DMS 273 (cell line): Measurements from ENCODE around the gene PTPRN2.
"Not testable (repeated sequence)": the region's sequence is repeated elsewhere in the genome, so short reads cannot be mapped to it uniquely, and the experiment has no call there.

Experiments used
- DNase-seq: peaks from one replicate; lab custom pipeline; 2025; ENCODE audit not compliant: unreplicated experiment; lab: John Stamatoyannopoulos, UW

Gene PTPRN2

GRCh38 chr7:157509226-157509625, 1078.4 kb downstream of the PTPRN2 start:
- no peak for DNase-seq

- DNase-seq: no peak
Measured at GRCh38 chr7:157508477-157508881, 1079.1 kb downstream of the PTPRN2 start.

- DNase-seq: no peak
Measured at GRCh38 chr7:157507987-157508386, 1079.6 kb downstream of the PTPRN2 start.

GRCh38 chr7:157506268-157506667, 1081.4 kb downstream of the PTPRN2 start:
- DNase-seq: no peak

- no peak for DNase-seq
Measured at GRCh38 chr7:157505646-157506045, 1082.0 kb downstream of the PTPRN2 start.

- DNase-seq: no peak
Measured at GRCh38 chr7:157503229-157503628, 1084.4 kb downstream of the PTPRN2 start.

GRCh38 chr7:157502701-157503111, 1084.9 kb downstream of the PTPRN2 start:
- DNase-seq: no peak

GRCh38 chr7:157501581-157501980, 1086.0 kb downstream of the PTPRN2 start:
- DNase-seq: no peak

GRCh38 chr7:157500989-157501540, 1086.6 kb downstream of the PTPRN2 start:
- not testable (repeated sequence) for DNase-seq

GRCh38 chr7:157500171-157500960, 1087.3 kb downstream of the PTPRN2 start:
- DNase-seq: no peak

GRCh38 chr7:157499835-157500153, 1087.8 kb downstream of the PTPRN2 start:
- DNase-seq: no peak

- DNase-seq: no peak
Measured at GRCh38 chr7:157499121-157499834, 1088.3 kb downstream of the PTPRN2 start.

GRCh38 chr7:157498657-157499056, 1089.0 kb downstream of the PTPRN2 start:
- no peak for DNase-seq

- DNase-seq: no peak
Measured at GRCh38 chr7:157497744-157498651, 1089.6 kb downstream of the PTPRN2 start.

- DNase-seq: no peak
Measured at GRCh38 chr7:157497367-157497743, 1090.3 kb downstream of the PTPRN2 start.

- DNase-seq: no peak
Measured at GRCh38 chr7:157496416-157497275, 1091.0 kb downstream of the PTPRN2 start.

- DNase-seq: no peak
Measured at GRCh38 chr7:157495594-157495993, 1092.0 kb downstream of the PTPRN2 start.

GRCh38 chr7:157495177-157495553, 1092.5 kb downstream of the PTPRN2 start:
- no peak for DNase-seq

- DNase-seq: no peak
Measured at GRCh38 chr7:157494506-157495176, 1093.0 kb downstream of the PTPRN2 start.

- DNase-seq: no peak
Measured at GRCh38 chr7:157493776-157494175, 1093.8 kb downstream of the PTPRN2 start.
